ENCODE results near the gene KCNN1.
"Not testable (repeated sequence)": the region's sequence is repeated elsewhere in the genome, so short reads cannot be mapped to it uniquely, and the experiment has no call there.

KCNN1 gene

GRCh38 chr19:17966550-17967256 lies at the start of gene KCNN1:
Gene KCNN1 (plus strand): TSS chr19:17967107. CDS start chr19:17973889, 6,782 bp downstream.
- no peak for DNase-seq

- DNase-seq: not testable (repeated sequence)
These were observed 48.8 kb upstream of the KCNN1 start for GRCh38 chr19:17918151-17918550.

- DNase-seq: not testable (repeated sequence)
These were observed 47.8 kb upstream of the KCNN1 start for GRCh38 chr19:17919122-17919521.

GRCh38 chr19:17920527-17920926 lies 46.4 kb upstream of the KCNN1 start:
- DNase-seq: no peak

- no peak for DNase-seq
These were observed 44.8 kb upstream of the KCNN1 start for GRCh38 chr19:17922138-17922537.

- no peak for DNase-seq
These were observed 40.9 kb upstream of the KCNN1 start for GRCh38 chr19:17926044-17926443.

- no peak for DNase-seq
These were observed 37.9 kb upstream of the KCNN1 start for GRCh38 chr19:17929056-17929455.

- no peak for DNase-seq
These were observed 35.2 kb upstream of the KCNN1 start for GRCh38 chr19:17931532-17932191.

- DNase-seq: peak in 1 of 2 experiments; percentile 62
These were observed 34.2 kb upstream of the KCNN1 start, which contains the start of gene CCDC124 for GRCh38 chr19:17932485-17933338. Gene CCDC124 (plus strand): TSS chr19:17933015. CDS start chr19:17936421, 3,406 bp downstream.

GRCh38 chr19:17933414-17934129 lies 33.3 kb upstream of the KCNN1 start:
- DNase-seq: no peak

- no peak for DNase-seq
These were observed 30.5 kb upstream of the KCNN1 start for GRCh38 chr19:17936379-17936778.

GRCh38 chr19:17937371-17937900 lies 29.5 kb upstream of the KCNN1 start:
- no peak for DNase-seq

- DNase-seq: no peak
These were observed 28.6 kb upstream of the KCNN1 start for GRCh38 chr19:17938092-17938845.

GRCh38 chr19:17942181-17942580 lies 24.7 kb upstream of the KCNN1 start:
- DNase-seq: no peak

- no peak for DNase-seq
These were observed 24.2 kb upstream of the KCNN1 start for GRCh38 chr19:17942582-17943273.

- DNase-seq: no peak
These were observed 23.4 kb upstream of the KCNN1 start for GRCh38 chr19:17943274-17944221.

- no peak for DNase-seq
These were observed 22.6 kb upstream of the KCNN1 start for GRCh38 chr19:17944301-17944700.

- DNase-seq: no peak
These were observed 19.7 kb upstream of the KCNN1 start for GRCh38 chr19:17946965-17947784.
